ENCODE measurements around the gene ADNP. TPM values are rescaled to one million over a fixed set of nuclear protein-coding genes. Genes with fewer than 3 reads are reported as not detected.

The ADNP gene
- total and polyA plus RNA-seq, 2 donors (not counting 1 experiment from before 2014, with no cell fraction given), result 20.4 to 94.8 TPM

DNA sequence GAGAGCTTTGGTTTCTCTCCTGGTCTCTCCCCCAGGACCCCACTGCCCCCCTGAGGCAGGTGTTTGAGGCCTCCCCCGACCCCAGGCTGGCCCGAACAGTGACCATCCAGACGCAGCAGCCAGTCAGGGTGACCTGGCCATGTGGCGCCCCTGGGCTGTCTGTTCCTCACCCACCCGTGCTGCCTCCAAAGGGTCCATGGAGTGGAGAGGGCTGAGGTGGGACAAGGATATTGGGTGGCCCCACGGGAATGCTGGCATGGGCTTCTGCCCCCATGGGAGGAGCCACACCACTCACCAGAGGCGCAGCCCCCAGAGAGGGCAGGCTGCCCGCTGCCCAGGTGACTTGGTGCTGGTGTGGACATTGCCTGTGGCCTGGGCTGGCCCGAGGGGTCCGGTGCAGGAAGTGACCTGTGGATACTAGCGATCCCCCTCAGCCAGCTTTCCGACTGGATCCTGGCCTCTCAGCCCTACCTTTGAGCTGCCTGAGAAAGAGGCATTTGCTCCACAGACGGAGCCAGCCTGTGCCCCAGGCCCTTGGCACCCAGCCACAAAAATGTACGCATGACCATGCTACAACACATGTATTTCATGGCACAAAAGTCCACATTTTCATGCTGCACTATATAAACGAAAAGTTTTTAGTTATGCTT is 85.5 kb downstream of the ADNP start:
- WGBS (ENCODE audit: insufficient coverage), result 99% methylated on average over 12 of the region's 15 CpGs
- Mint-ChIP-seq H3K27me3 (no peaks in the 10 kb centered on the region), H3K27ac (no peak overlapping the region), H3K9me3 (ENCODE audit: insufficient read depth) (no peaks in the 10 kb centered on the region), H3K4me3 (no peak overlapping the region), H3K4me1 (peaks cover 47% of the 10 kb centered on the region)
- Histone ChIP-seq H3K4me2 (replicated peaks; ENCODE audit: low read depth, low read length, poor library complexity, severe bottlenecking) (no peak overlapping the region), H3K27ac (ENCODE audit: low read length in 2 of 2) (no peak overlapping the region), H3K79me2 (ENCODE audit: control insufficient read depth, insufficient read depth, low read length) (peaks cover 69% of the 10 kb centered on the region), H2AFZ (ENCODE audit: insufficient read depth, low read depth, low read length, poor library complexity, severe bottlenecking) (no peak overlapping the region), H3K4me1 (ENCODE audit: control insufficient read depth in 2 of 2, insufficient read depth in 2 of 2, low read length in 2 of 2) (peaks cover 14 to 48% of the 10 kb centered on the region in 2 donors), H3K36me3 (replicated peaks in 1 of 2; ENCODE audit: control extremely low read depth in 1 of 2, control insufficient read depth in 1 of 2, extremely low read depth in 1 of 2, insufficient read depth in 2 of 2, low read length in 1 of 2) (peaks cover 0 to 71% of the 10 kb centered on the region in 2 experiments), H3K4me3 (ENCODE audit: control extremely low read depth in 1 of 5, extremely low read depth in 1 of 5, insufficient read depth in 1 of 5, low read depth in 2 of 5, low read length in 4 of 5) (no peak overlapping the region), H4K20me1 (ENCODE audit: control insufficient read depth, insufficient read depth, low read length, poor library complexity, severe bottlenecking) (peaks cover 43% of the 10 kb centered on the region), H3K27me3 (replicated peaks in 1 of 4; ENCODE audit: control extremely low read depth in 1 of 4, control insufficient read depth in 3 of 4, insufficient read depth in 4 of 4, low read length in 3 of 4) (no peaks in the 10 kb centered on the region), H3K9ac (ENCODE audit: low read length) (no peak overlapping the region), H3K9me3 (ENCODE audit: control extremely low read depth in 1 of 3, control insufficient read depth in 2 of 3, insufficient read depth in 1 of 3, low read length in 2 of 3) (no peaks in the 10 kb centered on the region)
- DNase-seq (no peak), ATAC-seq (ENCODE audit: low read depth) (no peak)
- POLR2A ChIA-PET, result interaction anchor here (0.6 kb wide), 1 partner anchor 999 kb away, joined by 3 read pairs; no protein-coding TSS in a partner anchor
- intact Hi-C loops (cut with micrococcal nuclease), result loop anchor here (2.0 kb wide), 2 partner anchors 27 to 51 kb away; partner anchors contain the start of gene BCAS4
- TF ChIP-seq, protein P1, sequence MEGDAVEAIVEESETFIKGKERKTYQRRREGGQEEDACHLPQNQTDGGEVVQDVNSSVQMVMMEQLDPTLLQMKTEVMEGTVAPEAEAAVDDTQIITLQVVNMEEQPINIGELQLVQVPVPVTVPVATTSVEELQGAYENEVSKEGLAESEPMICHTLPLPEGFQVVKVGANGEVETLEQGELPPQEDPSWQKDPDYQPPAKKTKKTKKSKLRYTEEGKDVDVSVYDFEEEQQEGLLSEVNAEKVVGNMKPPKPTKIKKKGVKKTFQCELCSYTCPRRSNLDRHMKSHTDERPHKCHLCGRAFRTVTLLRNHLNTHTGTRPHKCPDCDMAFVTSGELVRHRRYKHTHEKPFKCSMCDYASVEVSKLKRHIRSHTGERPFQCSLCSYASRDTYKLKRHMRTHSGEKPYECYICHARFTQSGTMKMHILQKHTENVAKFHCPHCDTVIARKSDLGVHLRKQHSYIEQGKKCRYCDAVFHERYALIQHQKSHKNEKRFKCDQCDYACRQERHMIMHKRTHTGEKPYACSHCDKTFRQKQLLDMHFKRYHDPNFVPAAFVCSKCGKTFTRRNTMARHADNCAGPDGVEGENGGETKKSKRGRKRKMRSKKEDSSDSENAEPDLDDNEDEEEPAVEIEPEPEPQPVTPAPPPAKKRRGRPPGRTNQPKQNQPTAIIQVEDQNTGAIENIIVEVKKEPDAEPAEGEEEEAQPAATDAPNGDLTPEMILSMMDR (IDR thresholded peaks at IDR 0.05), result no peak
- TF ChIP-seq EZH2 (IDR thresholded peaks at IDR 0.05; ENCODE audit: borderline replicate concordance, insufficient read depth, low read depth, low read length, poor library complexity, severe bottlenecking), result no peak
- CTCF ChIA-PET, result interaction anchor here (1.1 to 4.9 kb wide), 4 partner anchors 51 to 112 kb away, joined by 3 to 16 read pairs (median 4); partner anchors contain the start of gene BCAS4

Data from B cell (primary cell).